Measurements from ENCODE around the gene ZKSCAN2. TPM values are rescaled to one million over a fixed set of nuclear protein-coding genes. Genes with fewer than 3 reads are reported as not detected.

ZKSCAN2 gene
- 1.8 to 2.9 TPM (median 2.3 TPM) in 5 replicates for total RNA-seq (2022; extraction: Qiagen RNA extraction)

DNA sequence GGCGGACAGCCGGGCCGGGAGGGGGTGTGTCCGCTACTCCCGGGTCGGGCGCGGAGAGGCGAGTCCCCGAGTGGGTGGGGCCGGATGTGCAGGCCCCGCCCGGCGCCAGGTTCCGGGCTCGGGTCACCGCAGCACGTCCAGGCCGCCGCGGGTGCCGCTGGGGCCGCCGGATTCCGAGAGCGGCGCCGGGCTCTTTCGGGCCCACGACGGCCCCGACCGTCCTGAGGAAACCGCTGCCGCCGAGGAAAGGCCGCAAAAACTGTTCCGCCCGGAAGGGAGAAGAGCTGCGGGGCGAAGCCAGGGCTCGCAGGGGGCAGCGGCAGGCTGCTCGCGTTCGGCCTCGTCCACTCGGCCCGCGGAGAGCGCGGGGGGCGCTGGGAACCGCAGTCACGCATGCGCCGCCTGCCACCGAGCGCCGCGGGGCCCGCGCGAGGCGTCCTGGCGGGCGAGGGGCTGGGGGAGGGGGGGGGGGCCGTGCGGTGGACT lies at the start of gene ZKSCAN2:
ZKSCAN2 (minus strand) TSS at position 376 of the 486 bp plus-strand sequence. CDS start 718 bp downstream, outside the sequence.

Other genes starting within 250 kb of the ZKSCAN2 start
- 64.0 to 75.9 TPM (median 69.7 TPM) in 5 replicates for gene ARHGAP17, start 242.5 kb downstream of the ZKSCAN2 start, total RNA-seq (2022; extraction: Qiagen RNA extraction)
- 37.5 to 45.4 TPM (median 38.9 TPM) in 5 replicates for gene LCMT1, start 146.1 kb downstream of the ZKSCAN2 start, total RNA-seq (2022; extraction: Qiagen RNA extraction)
- 0.06 TPM in 1 of 5 replicates, not detected in the others for gene AQP8, start 40.9 kb downstream of the ZKSCAN2 start, total RNA-seq (2022; extraction: Qiagen RNA extraction)

Measured in A549 treated with Hydrocortisone at 1 μM for 4 hours (cell line).